ENCODE results near the gene IL22RA1.

Gene IL22RA1

GRCh38 chr1:24161270-24161669 is 18.3 kb upstream of the IL22RA1 start:
- TF ChIP-seq NFIC (IDR thresholded peaks at IDR 0.05) (no peak), FOXM1 (IDR thresholded peaks at IDR 0.05; ENCODE audit: borderline replicate concordance, low read depth) (no peak), EP300 (IDR thresholded peaks at IDR 0.05; ENCODE audit: borderline replicate concordance) (no peak), EGR1 (IDR thresholded peaks at IDR 0.05) (no peak), REST (IDR thresholded peaks at IDR 0.05; ENCODE audit: low read depth) (no peak), RAD21 (IDR thresholded peaks at IDR 0.05; ENCODE audit: low read depth) (no peak), ZBTB7A (IDR thresholded peaks at IDR 0.05; ENCODE audit: low read depth) (no peak)

GRCh38 chr1:24159366-24159765 is 16.4 kb upstream of the IL22RA1 start:
- TF ChIP-seq REST (IDR thresholded peaks at IDR 0.05; ENCODE audit: low read depth): no peak
- no peak for TF ChIP-seq EGR1 (IDR thresholded peaks at IDR 0.05)
- TF ChIP-seq TEAD4 (IDR thresholded peaks at IDR 0.05): no peak
- TF ChIP-seq TAF1 (IDR thresholded peaks at IDR 0.05; ENCODE audit: low read depth): no peak
- TF ChIP-seq TCF12 (IDR thresholded peaks at IDR 0.05; ENCODE audit: low read depth): no peak
- no peak for TF ChIP-seq RAD21 (IDR thresholded peaks at IDR 0.05; ENCODE audit: low read depth)
- TF ChIP-seq YY1 (IDR thresholded peaks at IDR 0.05; ENCODE audit: low read depth): no peak
- no peak for TF ChIP-seq ZBTB7A (IDR thresholded peaks at IDR 0.05; ENCODE audit: low read depth)
- no peak for TF ChIP-seq MAX (IDR thresholded peaks at IDR 0.05)
- TF ChIP-seq CREB1 (IDR thresholded peaks at IDR 0.05; ENCODE audit: low read depth): no peak
- TF ChIP-seq CEBPB (IDR thresholded peaks at IDR 0.05): no peak
- TF ChIP-seq EP300 (IDR thresholded peaks at IDR 0.05; ENCODE audit: borderline replicate concordance): no peak
- TF ChIP-seq USF1 (IDR thresholded peaks at IDR 0.05): no peak
- no peak for TF ChIP-seq FOXM1 (IDR thresholded peaks at IDR 0.05; ENCODE audit: borderline replicate concordance, low read depth)
- no peak for TF ChIP-seq NFIC (IDR thresholded peaks at IDR 0.05)

- TF ChIP-seq TEAD4 (IDR thresholded peaks at IDR 0.05) (no peak), TAF1 (IDR thresholded peaks at IDR 0.05; ENCODE audit: low read depth) (no peak), CEBPB (IDR thresholded peaks at IDR 0.05) (no peak), ZBTB7A (IDR thresholded peaks at IDR 0.05; ENCODE audit: low read depth) (no peak)
Measured at GRCh38 chr1:24157918-24158481, 15.1 kb upstream of the IL22RA1 start.

GRCh38 chr1:24156542-24157260 is 13.8 kb upstream of the IL22RA1 start:
- TF ChIP-seq CEBPB (IDR thresholded peaks at IDR 0.05) (no peak), TAF1 (IDR thresholded peaks at IDR 0.05; ENCODE audit: low read depth) (no peak), REST (IDR thresholded peaks at IDR 0.05; ENCODE audit: low read depth) (no peak), NFIC (IDR thresholded peaks at IDR 0.05) (no peak), USF1 (IDR thresholded peaks at IDR 0.05) (no peak), TEAD4 (IDR thresholded peaks at IDR 0.05) (no peak), TCF12 (IDR thresholded peaks at IDR 0.05; ENCODE audit: low read depth) (no peak), MAX (IDR thresholded peaks at IDR 0.05) (no peak), RAD21 (IDR thresholded peaks at IDR 0.05; ENCODE audit: low read depth) (no peak)

All from Ishikawa (cell line).